GM12864 (cell line): ENCODE results near the gene MGAT5B.

ENCODE experiments used
- DNase-seq: peaks from one replicate; pipeline ENCODE4 v3.0.0-alpha.2; 2011; ENCODE audit warnings: low read depth
- H3K4me3 ChIP-seq: 2 replicates; pipeline ENCODE4 v1.5.1; 2011; ENCODE audit warnings: mild to moderate bottlenecking, low read depth, low read length, control low read depth
- CTCF ChIP-seq: IDR thresholded peaks from 2 replicates; pipeline ENCODE4 v1.5.1; 2011; ENCODE audit warnings: low read depth, mild to moderate bottlenecking, moderate library complexity, low read length, control low read depth, inconsistent platforms; ENCODE audit errors: missing control alignments

The MGAT5B gene

GRCh38 chr17:76911299-76912017 is 43.3 kb downstream of the MGAT5B start:
- DNase-seq, result no peak
- no peak overlapping the region for H3K4me3 ChIP-seq
- no peak for TF ChIP-seq CTCF

- no peak overlapping the region for H3K4me3 ChIP-seq
- no peak for DNase-seq
- TF ChIP-seq CTCF, result no peak
These were observed 44.4 kb downstream of the MGAT5B start for GRCh38 chr17:76912421-76913164.

- no peak overlapping the region for H3K4me3 ChIP-seq
- DNase-seq, result no peak
- no peak for TF ChIP-seq CTCF
These were observed 46.7 kb downstream of the MGAT5B start for GRCh38 chr17:76914937-76915336.

- H3K4me3 ChIP-seq, result no peak overlapping the region
- no peak for TF ChIP-seq CTCF
- no peak for DNase-seq
These were observed 47.8 kb downstream of the MGAT5B start for GRCh38 chr17:76915840-76916510.

- DNase-seq, result no peak
- H3K4me3 ChIP-seq, result no peak overlapping the region
- no peak for TF ChIP-seq CTCF
These were observed 49.6 kb downstream of the MGAT5B start for GRCh38 chr17:76917829-76918228.

- DNase-seq, result no peak
- TF ChIP-seq CTCF, result no peak
These were observed 50.6 kb downstream of the MGAT5B start for GRCh38 chr17:76918811-76919210.

More at GRCh38 chr17:76918811-76919210, 50.6 kb downstream of the MGAT5B start:
- no peak overlapping the region for H3K4me3 ChIP-seq
